ENCODE measurements around the gene GNG8. TPM values are rescaled to one million over a fixed set of nuclear protein-coding genes. Genes with fewer than 3 reads are reported as not detected.

The GNG8 gene
- total and polyA plus RNA-seq, 10 of the 15 experiments (the other 5 are each of a cell fraction or from before 2014, with no cell fraction given): 1.2 to 6.6 (median 2.7) TPM; not detected in 6

GRCh38 chr19:46623915-46624502, 12.0 kb downstream of the GNG8 start:
- no peak for FAIRE-seq
- no TSS peak for BruUV-seq (replicated peaks)
- Histone ChIP-seq H2AFZ (ENCODE audit: control insufficient read depth, low read depth, low read length) (no peak overlapping the region), H3K27ac (ENCODE audit: control insufficient read depth, insufficient read depth) (peak overlapping the region; percentile 50; the same call in 1 of the 2 replicates), H3K4me2 (ENCODE audit: control insufficient read depth, insufficient read depth) (peak overlapping the region; percentile 81), H3K27me3 (replicated peaks in 1 of 2; ENCODE audit: control insufficient read depth in 2 of 2, insufficient read depth in 2 of 2, low read length in 1 of 2) (no peaks in the 10 kb centered on the region), H3K4me3 (peak overlapping the region; percentile 71), H3K36me3 (ENCODE audit: control insufficient read depth in 2 of 2, insufficient read depth in 2 of 2, low read length in 1 of 2) (no peaks in the 10 kb centered on the region), H3K9ac (ENCODE audit: control insufficient read depth, insufficient read depth, low read length) (peak overlapping the region; percentile 24; the same call in 1 of the 2 replicates), H3K4me1 (ENCODE audit: control insufficient read depth, insufficient read depth, low read length) (peaks cover 44% of the 10 kb centered on the region), H3K9me3 (replicated peaks; ENCODE audit: control insufficient read depth, insufficient read depth, low read length) (no peaks in the 10 kb centered on the region), H3K79me2 (ENCODE audit: control insufficient read depth, insufficient read depth, low read length) (peaks cover 32% of the 10 kb centered on the region), H4K20me1 (ENCODE audit: control insufficient read depth, insufficient read depth) (no peaks in the 10 kb centered on the region)
- ChIA-PET RAD21 (ENCODE audit: unreplicated experiment) (interaction anchor here (0.6 to 2.6 kb wide), 3 partner anchors 9 to 38 kb away, joined by 3 to 13 read pairs (median 7); partner anchors contain the start of gene DACT3), POLR2A (interaction anchor here (0.8 to 7.7 kb wide), 6 partner anchors 11 to 38 kb away, joined by 4 to 72 read pairs (median 6); partner anchors contain the start of genes CALM3 and DACT3), CTCF (interaction anchor here (0.9 to 12.1 kb wide), 4 partner anchors 8 to 38 kb away, joined by 3 to 150 read pairs (median 4); no protein-coding TSS in a partner anchor), SMC1A (ENCODE audit: uncharacterized antibody, unreplicated experiment) (interaction anchor here (1.1 to 17.6 kb wide), 4 partner anchors 9 to 38 kb away, joined by 4 to 286 read pairs (median 5); partner anchors contain the start of gene DACT3)
- TF ChIP-seq MLLT1 (IDR thresholded peaks at IDR 0.05) (peak; percentile 81; the same call in 1 of the 2 replicates), STAT1 (conservative IDR thresholded peaks at IDR 0.05) (no peak), YBX1 (IDR thresholded peaks at IDR 0.05) (no peak), ELK1 (IDR thresholded peaks at IDR 0.05; ENCODE audit: low read depth, low read length) (no peak), CUX1 (IDR thresholded peaks at IDR 0.05; ENCODE audit: insufficient replicate concordance, low read depth, low read length) (no peak), USF2 (IDR thresholded peaks at IDR 0.05; ENCODE audit: borderline replicate concordance, low read depth, low read length) (no peak), DPF2 (IDR thresholded peaks at IDR 0.05) (no peak)
- WGBS (ENCODE audit: insufficient coverage, insufficient replicate concordance, low lambda C conversion rate, missing lambda C conversion rate): 96% methylated on average over 34 of the region's 35 CpGs
- intact Hi-C loops (cut with micrococcal nuclease; ENCODE audit: unreplicated experiment) (no loop called here), in situ Hi-C loops (cut with MboI) (no loop called here)
- no peak for ATAC-seq
- DNase-seq (ENCODE audit: low read depth, low spot score): no peak
